GM18508 (cell line): ENCODE data around the gene SCARB1.

ENCODE experiments used
- ATAC-seq: cut with Tn5 transposase; IDR thresholded peaks from one replicate; pipeline ENCODE4 v1.9.1; 2021; ENCODE audit warnings: moderate number of reproducible peaks; ENCODE audit not compliant: insufficient read depth, unreplicated experiment

SCARB1 gene

GRCh38 chr12:124765581-124766489 lies 97.8 kb downstream of the SCARB1 start:
- ATAC-seq, result no peak

- no peak for ATAC-seq
Measured at GRCh38 chr12:124764870-124765580, 98.6 kb downstream of the SCARB1 start.

- ATAC-seq, result no peak
Measured at GRCh38 chr12:124764451-124764850, 99.2 kb downstream of the SCARB1 start.

- no peak for ATAC-seq
Measured at GRCh38 chr12:124763594-124763979, 100.1 kb downstream of the SCARB1 start.

GRCh38 chr12:124762791-124763593 lies 100.7 kb downstream of the SCARB1 start:
- ATAC-seq, result no peak

GRCh38 chr12:124762384-124762783 lies 101.3 kb downstream of the SCARB1 start:
- ATAC-seq, result no peak

- no peak for ATAC-seq
Measured at GRCh38 chr12:124761871-124762270, 101.8 kb downstream of the SCARB1 start.

- no peak for ATAC-seq
Measured at GRCh38 chr12:124761056-124761455, 102.6 kb downstream of the SCARB1 start.

- ATAC-seq, result no peak
Measured at GRCh38 chr12:124760560-124760959, 103.1 kb downstream of the SCARB1 start.

- no peak for ATAC-seq
Measured at GRCh38 chr12:124759841-124760503, 103.7 kb downstream of the SCARB1 start.

GRCh38 chr12:124758266-124759220 lies 105.1 kb downstream of the SCARB1 start:
- ATAC-seq, result no peak

- ATAC-seq, result no peak
Measured at GRCh38 chr12:124757329-124757728, 106.3 kb downstream of the SCARB1 start.

GRCh38 chr12:124756760-124757159 lies 106.9 kb downstream of the SCARB1 start:
- no peak for ATAC-seq

GRCh38 chr12:124756166-124756565 lies 107.5 kb downstream of the SCARB1 start:
- no peak for ATAC-seq

GRCh38 chr12:124755801-124756148 lies 107.9 kb downstream of the SCARB1 start:
- no peak for ATAC-seq

GRCh38 chr12:124754949-124755800 lies 108.5 kb downstream of the SCARB1 start:
- ATAC-seq, result no peak

GRCh38 chr12:124754491-124754890 lies 109.2 kb downstream of the SCARB1 start:
- no peak for ATAC-seq

GRCh38 chr12:124753993-124754392 lies 109.7 kb downstream of the SCARB1 start:
- ATAC-seq, result no peak
